ENCODE results near the gene PLPP7.

The PLPP7 gene

DNA sequence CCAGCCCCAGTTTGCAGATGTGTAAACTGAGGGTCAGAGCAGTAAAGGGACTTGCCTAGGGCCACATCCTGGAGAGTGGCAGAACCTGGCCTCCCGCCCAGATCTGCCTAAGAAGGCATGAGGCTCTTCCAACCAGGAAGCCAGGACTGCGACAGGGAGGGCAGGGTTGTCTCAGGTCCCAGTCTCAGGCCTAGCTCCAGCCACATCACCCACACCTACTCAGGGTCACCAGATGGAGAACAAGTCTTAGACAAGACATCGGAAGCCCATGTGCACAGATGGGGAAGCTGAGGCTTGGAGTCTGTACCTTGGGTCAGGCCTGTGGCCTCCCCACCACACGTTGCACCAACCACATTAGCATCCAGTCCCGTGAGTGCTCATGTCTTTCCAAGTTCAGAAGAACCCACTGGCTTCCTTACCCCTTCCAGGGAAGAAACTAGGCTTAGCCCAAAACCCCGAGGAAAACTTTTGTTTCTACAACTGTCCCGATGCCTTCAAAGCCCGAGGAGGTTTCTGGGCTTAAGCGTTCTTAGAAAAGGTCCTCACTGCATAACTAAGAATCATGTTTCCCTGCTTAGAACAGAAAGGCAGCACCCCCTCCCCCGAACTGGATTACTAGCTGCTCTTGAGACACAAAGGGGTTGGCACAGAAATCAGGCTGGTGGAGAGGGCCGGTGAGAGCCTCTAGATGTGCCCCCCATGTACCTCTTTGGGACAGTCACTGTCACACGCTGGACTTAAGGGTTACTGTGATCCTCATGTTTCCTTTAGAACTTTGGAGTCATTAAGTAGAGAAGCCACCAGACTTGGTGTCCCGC lies 15.5 kb upstream of the PLPP7 start:
- H3K27me3 ChIP-seq (ENCODE audit: insufficient read depth, low read length), result peaks cover 19% of the 10 kb centered on the region
- no peaks in the 10 kb centered on the region for H3K9me3 ChIP-seq (ENCODE audit: low read length)
- no peak overlapping the region for H2AFZ ChIP-seq (ENCODE audit: low read depth, low read length)
- H3K4me3 ChIP-seq (ENCODE audit: low read length), result no peak overlapping the region
- no peaks in the 10 kb centered on the region for H3K36me3 ChIP-seq (ENCODE audit: insufficient read depth, low read length)
- peaks cover 5% of the 10 kb centered on the region for H3K4me1 ChIP-seq (ENCODE audit: insufficient read depth, low read length)

DNA sequence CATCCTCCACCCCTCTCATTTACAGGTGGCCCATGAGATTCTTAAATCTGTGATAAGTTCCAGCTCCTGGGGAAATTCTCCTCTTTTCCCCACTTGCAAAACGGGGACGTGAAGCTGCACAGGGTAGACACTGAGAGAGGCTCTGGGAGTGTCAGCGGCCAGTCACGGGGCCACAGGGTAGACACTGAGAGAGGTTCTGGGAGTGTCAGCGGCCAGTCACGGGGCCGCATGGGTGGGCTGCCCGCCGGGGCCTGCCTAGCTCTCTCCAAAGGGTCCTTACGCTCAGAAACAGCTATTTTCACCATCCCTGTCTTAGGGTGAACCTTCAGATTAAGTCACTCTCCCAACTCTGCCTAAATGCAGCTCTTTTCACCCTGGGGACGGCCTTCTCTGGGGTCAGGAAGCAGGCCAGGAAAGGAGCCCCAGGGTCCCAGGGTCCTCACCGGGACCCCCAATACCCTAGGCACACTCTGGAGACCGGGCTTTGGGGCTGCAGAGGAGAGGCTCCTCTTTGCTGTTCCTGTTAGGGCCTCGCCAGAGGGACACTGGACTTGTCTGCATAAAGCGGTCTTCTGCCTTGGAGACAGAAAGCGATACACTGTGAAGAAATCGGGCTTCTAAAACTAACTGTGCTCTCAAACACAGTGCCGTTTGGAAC lies 14.7 kb upstream of the PLPP7 start:
- Histone ChIP-seq H2AFZ (ENCODE audit: low read depth, low read length) (no peak overlapping the region), H3K27me3 (ENCODE audit: insufficient read depth, low read length) (peaks cover 22% of the 10 kb centered on the region), H3K36me3 (ENCODE audit: insufficient read depth, low read length) (no peaks in the 10 kb centered on the region), H3K4me1 (ENCODE audit: insufficient read depth, low read length) (peaks cover 5% of the 10 kb centered on the region), H3K9me3 (ENCODE audit: low read length) (no peaks in the 10 kb centered on the region), H3K4me3 (ENCODE audit: low read length) (no peak overlapping the region)

DNA sequence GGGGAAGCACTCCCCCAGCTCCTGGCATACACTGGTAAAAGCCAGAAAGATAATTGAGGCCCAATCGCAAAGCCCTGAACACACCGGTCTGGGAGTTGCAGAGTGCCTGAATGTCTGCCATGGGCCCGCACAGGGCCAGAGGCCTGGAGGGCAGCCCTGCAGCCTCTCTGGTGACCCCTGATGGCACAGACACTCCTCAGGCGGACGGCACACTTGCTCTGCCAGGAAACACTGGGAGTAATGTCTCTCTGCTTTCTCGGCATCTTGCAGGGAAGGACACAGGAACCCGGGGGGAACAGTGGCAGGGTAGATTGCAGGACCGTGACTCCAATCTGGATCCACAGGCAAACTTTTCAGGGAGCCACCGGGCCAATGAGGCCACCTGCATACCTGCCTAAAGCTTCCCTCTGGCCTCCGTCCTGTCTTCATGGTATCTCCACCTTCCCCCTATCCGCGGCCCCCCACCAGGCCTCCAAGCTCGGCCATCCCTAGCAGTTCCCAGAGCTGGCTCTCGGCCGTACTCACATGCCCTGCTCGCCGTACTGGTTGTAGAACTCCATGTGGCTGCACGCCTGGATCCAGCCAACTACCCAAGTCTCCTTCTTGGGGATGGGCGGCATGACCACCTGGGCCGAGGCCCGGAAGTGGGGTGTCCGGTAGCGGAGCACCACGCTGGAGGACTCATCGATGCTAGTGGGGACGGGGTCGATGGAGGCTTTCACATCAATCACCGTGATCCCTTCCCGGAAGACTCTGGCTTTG lies 14.0 kb upstream of the PLPP7 start:
- H3K4me1 ChIP-seq (ENCODE audit: insufficient read depth, low read length), result peaks cover 10% of the 10 kb centered on the region
- no peak overlapping the region for H2AFZ ChIP-seq (ENCODE audit: low read depth, low read length)
- no peak overlapping the region for H3K4me3 ChIP-seq (ENCODE audit: low read length)
- H3K27me3 ChIP-seq (ENCODE audit: insufficient read depth, low read length), result peaks cover 22% of the 10 kb centered on the region
- H3K36me3 ChIP-seq (ENCODE audit: insufficient read depth, low read length), result no peaks in the 10 kb centered on the region
- no peaks in the 10 kb centered on the region for H3K9me3 ChIP-seq (ENCODE audit: low read length)

DNA sequence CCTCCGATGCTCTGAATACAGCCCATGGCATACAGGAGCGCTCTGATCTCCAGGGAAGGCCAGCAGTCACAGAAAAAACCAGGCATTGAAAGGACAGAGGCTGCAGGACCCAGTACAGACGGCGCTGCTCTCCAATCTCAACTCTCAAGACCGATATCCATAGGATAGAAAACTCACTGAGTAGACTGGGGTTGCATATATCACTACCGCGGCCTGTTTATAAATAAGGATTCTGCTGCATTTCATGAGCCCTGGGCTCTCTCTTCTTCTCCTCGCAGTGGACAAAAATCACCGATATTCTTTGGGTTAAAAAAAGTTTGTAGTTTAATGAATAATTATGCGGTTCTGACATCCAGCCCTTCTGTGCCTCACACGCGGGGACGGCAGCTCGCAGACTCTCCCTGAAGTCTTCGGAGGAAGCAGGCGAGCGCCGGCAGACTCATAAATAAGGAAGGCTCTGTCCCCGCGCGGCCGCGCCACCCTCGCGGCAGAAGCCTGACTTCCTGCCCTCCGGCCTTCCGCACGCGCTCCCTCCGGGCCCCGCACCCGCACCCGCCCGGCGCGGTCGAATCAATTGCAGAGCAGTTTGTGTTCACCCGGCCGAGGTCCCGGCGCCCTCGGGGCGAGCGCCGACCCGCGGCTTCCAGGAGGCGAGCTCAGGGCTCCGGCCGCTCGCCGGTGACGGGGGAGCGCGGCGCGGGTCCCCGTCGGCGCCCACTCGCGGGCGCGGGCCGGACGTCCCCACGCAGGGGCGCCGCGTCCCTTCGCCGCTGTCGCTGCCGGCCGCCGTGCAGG lies 13.2 kb upstream of the PLPP7 start, which contains the start of gene FAM78A:
TSS of gene FAM78A (minus strand) at position 417 of the 795 bp plus-strand sequence. CDS start at position 86, 331 bp downstream.
- Histone ChIP-seq H3K4me1 (ENCODE audit: insufficient read depth, low read length) (peaks cover 13% of the 10 kb centered on the region), H3K4me3 (ENCODE audit: low read length) (peak within 1 kb of the TSS; percentile 43)

DNA sequence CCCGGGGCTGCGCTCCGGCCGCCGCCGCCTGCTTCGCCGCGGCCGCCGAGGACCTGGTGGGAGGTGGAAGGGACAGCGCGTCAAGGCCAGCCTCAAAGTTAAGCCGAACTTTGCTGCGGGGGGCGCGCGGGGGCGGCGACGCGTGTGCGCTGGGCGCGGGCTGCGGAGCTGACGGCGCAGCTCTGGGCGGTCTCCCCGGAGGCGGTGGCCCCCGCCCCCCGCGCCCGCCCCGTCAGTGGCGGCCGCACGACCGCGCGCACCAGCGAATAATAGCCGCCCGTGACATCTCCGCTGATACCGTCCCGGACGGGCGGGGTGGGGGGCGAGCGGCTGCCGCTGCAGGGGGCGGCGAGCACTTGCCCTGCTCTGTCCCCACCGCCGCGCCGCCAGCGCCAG lies 12.6 kb upstream of the PLPP7 start:
- H3K36me3 ChIP-seq (ENCODE audit: insufficient read depth, low read length), result no peaks in the 10 kb centered on the region
- peaks cover 33% of the 10 kb centered on the region for H3K27me3 ChIP-seq (ENCODE audit: insufficient read depth, low read length)
- no peaks in the 10 kb centered on the region for H3K9me3 ChIP-seq (ENCODE audit: low read length)
- H3K4me1 ChIP-seq (ENCODE audit: insufficient read depth, low read length), result peaks cover 16% of the 10 kb centered on the region
- peak overlapping the region; percentile 57 for H2AFZ ChIP-seq (ENCODE audit: low read depth, low read length)
- peak overlapping the region; percentile 43 for H3K4me3 ChIP-seq (ENCODE audit: low read length)

More for the DNA sequence above, 13.2 kb upstream of the PLPP7 start, which contains the start of gene FAM78A:
- Histone ChIP-seq H3K36me3 (ENCODE audit: insufficient read depth, low read length) (no peaks in the 10 kb centered on the region), H2AFZ (ENCODE audit: low read depth, low read length) (peak within 1 kb of the TSS; percentile 57), H3K27me3 (ENCODE audit: insufficient read depth, low read length) (peaks cover 28% of the 10 kb centered on the region), H3K9me3 (ENCODE audit: low read length) (no peaks in the 10 kb centered on the region)

DNA sequence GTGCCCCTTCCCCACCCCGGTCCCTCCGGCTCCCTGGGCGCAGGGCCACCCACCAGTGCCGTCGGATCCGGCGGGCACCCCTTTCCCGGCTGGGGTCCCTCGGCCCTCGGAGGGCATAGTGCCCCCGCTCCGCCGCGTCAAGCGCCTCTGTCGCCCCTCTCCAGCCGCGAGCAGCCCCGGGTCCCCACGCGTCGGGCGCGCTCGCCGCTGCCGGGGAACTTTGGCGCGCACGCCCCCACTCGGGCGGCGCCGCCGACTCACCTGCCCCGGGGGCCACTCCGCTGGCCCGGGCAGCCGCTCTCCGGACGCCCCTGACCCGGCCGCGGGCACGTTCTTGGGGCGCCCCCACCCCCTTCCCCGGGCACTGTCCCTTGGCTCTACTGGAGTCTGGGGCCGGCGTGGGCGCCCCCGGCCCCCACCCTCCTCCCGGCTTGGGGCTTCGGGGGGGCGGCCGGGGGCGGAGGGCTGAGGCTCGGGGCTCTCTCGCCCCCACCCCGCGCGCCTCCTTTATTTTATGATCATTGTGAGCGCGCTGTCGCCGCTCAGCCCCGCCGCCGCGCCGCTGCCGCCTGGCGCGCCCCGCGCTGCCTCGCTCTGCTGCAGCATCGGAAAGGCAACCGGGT lies 12.1 kb upstream of the PLPP7 start:
- Histone ChIP-seq H3K9me3 (ENCODE audit: low read length) (no peaks in the 10 kb centered on the region), H3K4me3 (ENCODE audit: low read length) (peak overlapping the region; percentile 43), H3K36me3 (ENCODE audit: insufficient read depth, low read length) (no peaks in the 10 kb centered on the region), H3K27me3 (ENCODE audit: insufficient read depth, low read length) (peaks cover 38% of the 10 kb centered on the region), H3K4me1 (ENCODE audit: insufficient read depth, low read length) (peaks cover 16% of the 10 kb centered on the region), H2AFZ (ENCODE audit: low read depth, low read length) (peak overlapping the region; percentile 57)

DNA sequence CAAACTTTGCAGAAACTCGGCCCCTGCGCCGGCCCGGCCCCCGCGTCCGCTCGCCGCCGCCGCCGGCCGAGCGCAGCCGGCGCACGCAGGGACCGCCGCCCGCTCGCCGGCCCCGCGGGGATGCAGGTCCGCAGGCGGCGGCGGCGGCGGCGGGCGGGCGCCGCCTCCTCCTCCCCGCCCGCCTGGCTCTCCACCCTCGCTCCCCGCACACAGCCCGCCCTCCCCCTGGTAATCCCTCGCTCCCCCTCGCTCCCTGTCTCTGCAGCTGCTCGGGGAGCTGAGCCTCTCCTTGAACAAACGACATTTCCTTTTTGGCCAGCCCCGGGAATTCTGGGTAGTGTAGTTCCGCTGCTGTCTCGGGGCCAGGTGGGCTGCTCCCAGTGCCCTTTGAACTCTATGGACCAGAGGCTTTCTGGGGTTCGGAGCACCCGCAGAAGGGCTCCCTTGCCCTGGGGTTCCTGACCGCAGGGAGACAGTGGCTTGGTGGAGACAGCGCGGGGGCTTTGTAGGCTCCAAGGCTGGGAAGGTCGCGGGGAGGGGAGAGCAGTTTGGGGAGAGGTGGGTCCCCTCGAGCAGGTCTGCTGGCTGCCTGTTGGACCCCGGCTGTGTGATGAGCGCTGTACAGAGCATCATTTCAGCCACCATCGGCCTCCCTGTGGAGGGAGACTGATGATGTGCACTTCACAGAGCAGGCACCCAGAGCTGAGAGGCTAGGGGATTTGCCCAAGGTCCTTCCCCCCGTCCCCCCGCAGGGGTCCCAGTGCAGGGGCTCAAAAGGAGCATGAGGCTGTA lies 11.4 kb upstream of the PLPP7 start:
- no peaks in the 10 kb centered on the region for H3K9me3 ChIP-seq (ENCODE audit: low read length)
- peak overlapping the region; percentile 43 for H3K4me3 ChIP-seq (ENCODE audit: low read length)
- no peak overlapping the region for H2AFZ ChIP-seq (ENCODE audit: low read depth, low read length)
- peaks cover 41% of the 10 kb centered on the region for H3K27me3 ChIP-seq (ENCODE audit: insufficient read depth, low read length)
- H3K36me3 ChIP-seq (ENCODE audit: insufficient read depth, low read length), result no peaks in the 10 kb centered on the region
- H3K4me1 ChIP-seq (ENCODE audit: insufficient read depth, low read length), result peaks cover 16% of the 10 kb centered on the region

DNA sequence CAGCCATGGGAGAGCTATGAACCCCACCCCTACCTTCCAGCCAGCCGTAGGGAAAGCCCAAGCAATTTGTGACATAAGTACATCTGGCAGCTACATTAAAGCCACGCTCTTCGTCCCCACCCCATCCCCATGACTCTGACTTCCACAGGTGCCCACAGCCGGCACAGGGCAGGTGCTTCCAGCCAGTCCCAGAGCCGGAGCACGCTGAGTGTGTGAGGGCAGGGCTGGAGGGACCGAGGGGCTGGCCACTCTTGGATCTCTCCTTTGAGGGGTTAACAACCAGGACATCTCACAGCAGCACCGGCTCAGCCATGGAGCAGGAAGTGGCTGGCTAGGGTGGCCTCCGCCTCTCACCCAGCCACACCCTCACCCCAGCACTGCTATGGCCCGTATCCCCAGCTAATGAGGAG lies 10.8 kb upstream of the PLPP7 start:
- Histone ChIP-seq H3K27me3 (ENCODE audit: insufficient read depth, low read length) (peaks cover 46% of the 10 kb centered on the region), H3K36me3 (ENCODE audit: insufficient read depth, low read length) (no peaks in the 10 kb centered on the region)

DNA sequence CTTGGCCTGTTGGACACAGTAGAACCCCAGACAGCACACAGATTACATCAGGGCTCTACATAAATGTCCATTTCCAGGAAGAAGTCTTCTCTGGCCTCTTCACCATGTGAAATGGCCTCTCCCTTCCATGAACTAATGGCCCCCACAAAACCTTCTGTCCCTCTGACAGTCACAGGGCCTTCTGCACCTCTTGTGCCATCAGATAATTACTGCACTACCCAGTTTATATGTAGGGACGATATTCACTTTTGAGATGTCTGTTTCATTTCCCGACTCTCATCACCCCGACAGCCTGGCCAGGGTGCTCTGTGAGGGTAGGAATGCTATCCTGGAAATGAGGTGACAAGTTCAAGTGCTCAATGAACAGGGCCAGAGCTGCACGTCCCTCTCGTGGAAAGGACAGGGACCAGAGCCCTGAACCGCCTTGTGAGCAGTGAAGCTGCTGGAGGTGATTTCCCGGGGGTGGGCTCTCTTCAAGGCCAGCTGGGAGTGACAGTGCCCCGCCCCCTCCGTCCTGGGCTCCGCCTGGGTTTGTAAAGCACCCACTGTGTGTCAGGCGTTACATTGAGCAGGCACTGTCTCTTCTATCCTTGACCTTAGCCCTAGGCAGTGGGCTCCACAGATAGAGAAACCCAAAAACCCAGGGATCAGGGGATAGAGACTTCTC lies 10.2 kb upstream of the PLPP7 start:
- Histone ChIP-seq H3K9me3 (ENCODE audit: low read length) (no peaks in the 10 kb centered on the region), H3K4me3 (ENCODE audit: low read length) (no peak overlapping the region), H2AFZ (ENCODE audit: low read depth, low read length) (no peak overlapping the region), H3K4me1 (ENCODE audit: insufficient read depth, low read length) (peaks cover 18% of the 10 kb centered on the region), H3K27me3 (ENCODE audit: insufficient read depth, low read length) (peaks cover 52% of the 10 kb centered on the region), H3K36me3 (ENCODE audit: insufficient read depth, low read length) (no peaks in the 10 kb centered on the region)

More for the DNA sequence above, 10.8 kb upstream of the PLPP7 start:
- H3K4me3 ChIP-seq (ENCODE audit: low read length), result no peak overlapping the region
- H3K9me3 ChIP-seq (ENCODE audit: low read length), result no peaks in the 10 kb centered on the region
- H3K4me1 ChIP-seq (ENCODE audit: insufficient read depth, low read length), result peaks cover 18% of the 10 kb centered on the region
- no peak overlapping the region for H2AFZ ChIP-seq (ENCODE audit: low read depth, low read length)

DNA sequence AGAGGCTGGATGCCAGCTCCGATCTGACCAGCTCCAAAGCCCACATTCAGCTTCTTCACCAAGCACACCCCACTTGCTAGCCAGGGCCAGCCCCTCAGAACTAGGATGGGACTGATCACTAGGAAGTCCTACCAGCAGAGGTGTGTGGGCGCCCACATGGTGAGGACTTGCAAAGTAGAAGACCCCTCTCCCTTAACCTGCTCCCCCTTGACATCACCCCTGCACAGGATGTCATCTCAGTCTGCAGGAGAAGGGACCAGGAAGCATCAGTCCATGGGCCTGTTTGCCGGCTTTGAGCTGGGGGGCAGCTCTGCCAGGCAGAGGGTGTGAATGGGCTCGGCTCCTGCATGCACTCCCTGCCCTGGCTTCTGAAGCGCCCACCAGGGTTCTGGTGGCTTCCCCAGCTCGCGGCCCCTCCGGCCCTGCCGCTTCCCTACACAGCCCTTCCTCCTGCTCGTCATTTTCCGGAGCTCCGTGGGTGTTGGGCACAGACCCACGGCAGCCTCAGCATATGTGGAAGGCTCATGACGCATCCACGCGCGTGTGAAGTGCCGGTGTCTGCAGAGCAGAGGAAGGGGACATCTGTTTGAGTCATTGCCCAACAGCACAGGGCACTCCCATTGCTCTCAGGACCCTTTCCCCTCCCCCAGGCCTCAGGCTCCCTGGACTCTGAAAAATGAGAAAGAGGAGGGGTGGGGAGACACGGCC lies 9.5 kb upstream of the PLPP7 start:
- Histone ChIP-seq H3K9me3 (ENCODE audit: low read length) (no peaks in the 10 kb centered on the region), H3K4me1 (ENCODE audit: insufficient read depth, low read length) (peaks cover 18% of the 10 kb centered on the region), H3K36me3 (ENCODE audit: insufficient read depth, low read length) (no peaks in the 10 kb centered on the region), H3K4me3 (ENCODE audit: low read length) (no peak overlapping the region), H3K27me3 (ENCODE audit: insufficient read depth, low read length) (peaks cover 50% of the 10 kb centered on the region), H2AFZ (ENCODE audit: low read depth, low read length) (no peak overlapping the region)

DNA sequence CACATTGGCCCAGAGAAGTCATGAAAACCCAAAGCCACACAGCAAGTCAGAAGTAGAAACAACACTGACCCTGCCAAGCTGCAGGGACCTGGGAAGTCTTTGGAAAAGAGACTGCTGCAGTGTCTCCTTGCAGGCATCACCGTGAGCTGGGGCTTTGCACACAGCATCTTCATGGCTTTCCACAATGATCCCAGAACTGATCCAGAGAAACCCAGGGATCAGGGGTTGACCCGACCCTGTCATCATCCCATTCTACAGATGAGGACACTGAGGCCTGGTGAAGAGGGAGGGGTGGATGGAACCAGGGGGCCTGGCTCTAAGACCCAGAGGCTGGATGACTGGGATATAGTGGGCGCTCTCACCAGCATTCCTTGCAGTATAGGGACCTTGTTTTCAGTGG lies 8.9 kb upstream of the PLPP7 start:
- no peaks in the 10 kb centered on the region for H3K9me3 ChIP-seq (ENCODE audit: low read length)
- H3K4me1 ChIP-seq (ENCODE audit: insufficient read depth, low read length), result peaks cover 16% of the 10 kb centered on the region
- no peak overlapping the region for H3K4me3 ChIP-seq (ENCODE audit: low read length)
- H3K36me3 ChIP-seq (ENCODE audit: insufficient read depth, low read length), result no peaks in the 10 kb centered on the region
- H3K27me3 ChIP-seq (ENCODE audit: insufficient read depth, low read length), result peaks cover 44% of the 10 kb centered on the region
- no peak overlapping the region for H2AFZ ChIP-seq (ENCODE audit: low read depth, low read length)

All from neuron (in vitro differentiated cells).